Measurements from ENCODE around the gene KCNB1.
"Not testable (repeated sequence)": the region's sequence is repeated elsewhere in the genome, so short reads cannot be mapped to it uniquely, and the experiment has no call there.

KCNB1 gene

DNA sequence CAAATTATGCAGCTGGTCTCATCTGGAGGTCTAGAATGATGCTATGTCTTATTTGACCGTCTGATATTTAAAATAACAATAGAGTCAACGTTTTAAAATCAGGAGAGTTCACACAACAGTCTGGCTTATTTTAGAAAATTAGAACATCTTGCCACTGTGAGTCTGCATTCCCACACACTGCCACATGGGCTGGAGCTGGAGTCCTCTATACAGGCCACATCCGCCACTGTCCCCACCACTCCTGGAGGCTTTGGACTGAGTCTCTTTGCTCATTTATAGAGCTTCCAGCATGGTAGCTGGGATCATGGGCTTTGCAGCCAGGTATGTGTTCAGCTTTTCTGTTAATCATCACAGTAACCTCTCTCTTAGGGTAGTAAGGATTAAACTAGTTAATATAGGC is 135.8 kb downstream of the KCNB1 start:
- no peak for FAIRE-seq

GRCh38 chr20:49345524-49345923 is 136.9 kb downstream of the KCNB1 start:
- FAIRE-seq: no peak

- FAIRE-seq: no peak
Measured at GRCh38 chr20:49344975-49345374, 137.5 kb downstream of the KCNB1 start.

- no peak for FAIRE-seq
Measured at GRCh38 chr20:49344140-49344539, 138.3 kb downstream of the KCNB1 start.

GRCh38 chr20:49343246-49343645 is 139.2 kb downstream of the KCNB1 start:
- no peak for FAIRE-seq

GRCh38 chr20:49340161-49340966 is 142.1 kb downstream of the KCNB1 start:
- no peak for FAIRE-seq

GRCh38 chr20:49339123-49339522 is 143.3 kb downstream of the KCNB1 start:
- FAIRE-seq: no peak

DNA sequence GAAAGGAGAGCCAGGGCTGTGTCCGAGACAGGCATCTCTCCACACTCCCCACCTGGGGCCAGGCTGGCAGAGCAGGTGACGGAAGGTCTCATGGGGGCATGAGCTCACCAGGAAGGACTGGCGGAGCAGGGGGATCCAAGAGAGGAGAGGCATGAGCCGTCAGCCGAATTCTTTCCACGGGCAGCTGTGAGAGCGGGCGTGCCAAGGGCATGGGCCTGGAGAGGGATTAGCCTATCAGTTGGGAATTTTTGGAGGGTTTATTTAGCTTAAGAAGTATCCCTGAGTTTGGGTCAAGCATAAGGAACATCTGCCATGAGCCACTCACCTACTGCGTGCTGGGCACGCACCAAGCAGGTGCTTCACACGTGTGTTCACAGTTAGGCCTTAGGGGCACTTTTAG is 144.4 kb downstream of the KCNB1 start:
- FAIRE-seq: no peak

DNA sequence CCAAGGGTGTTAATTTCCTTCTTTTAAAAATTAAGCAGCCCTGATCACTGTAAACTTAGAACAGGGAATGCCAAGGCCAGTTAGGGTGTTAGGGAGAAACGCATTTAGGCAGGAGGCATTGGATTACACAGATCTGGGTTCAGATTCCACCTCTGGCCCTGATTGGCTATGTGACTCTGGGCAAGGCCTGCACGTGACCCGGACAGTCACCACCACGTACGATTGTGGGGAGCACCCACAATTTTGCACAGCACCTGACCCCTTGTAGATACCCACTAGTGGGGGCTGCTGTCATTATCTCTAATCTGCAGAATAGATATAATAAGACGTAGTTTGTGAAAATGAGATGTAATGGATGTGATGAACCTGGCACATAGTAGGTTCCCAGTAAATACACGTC is 145.1 kb downstream of the KCNB1 start:
- FAIRE-seq: no peak

GRCh38 chr20:49336786-49337185 is 145.7 kb downstream of the KCNB1 start:
- FAIRE-seq: no peak

DNA sequence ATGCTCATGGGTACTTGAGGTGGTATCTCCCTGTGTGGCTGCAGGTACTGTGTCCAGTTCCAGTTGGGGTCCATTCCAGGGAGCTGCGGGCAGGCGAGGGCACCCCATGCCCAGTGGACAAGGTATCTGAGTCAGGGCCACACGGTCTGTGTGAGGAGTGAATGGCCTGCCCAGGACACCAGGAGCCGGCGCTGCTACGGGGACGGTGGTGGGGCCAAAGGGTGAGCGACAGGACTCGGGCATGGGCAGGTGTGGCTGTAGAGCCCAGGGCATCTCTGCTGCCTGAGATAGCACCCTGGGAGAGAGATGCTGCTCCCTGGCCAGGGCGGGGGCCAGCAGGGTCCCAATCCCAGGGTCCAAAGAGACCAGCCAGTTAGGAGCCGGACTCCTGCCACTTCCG is 147.0 kb downstream of the KCNB1 start:
- FAIRE-seq: no peak

GRCh38 chr20:49330701-49331615 is 151.5 kb downstream of the KCNB1 start:
- FAIRE-seq: no peak

- FAIRE-seq: no peak
Measured at GRCh38 chr20:49328790-49329189, 153.7 kb downstream of the KCNB1 start.

DNA sequence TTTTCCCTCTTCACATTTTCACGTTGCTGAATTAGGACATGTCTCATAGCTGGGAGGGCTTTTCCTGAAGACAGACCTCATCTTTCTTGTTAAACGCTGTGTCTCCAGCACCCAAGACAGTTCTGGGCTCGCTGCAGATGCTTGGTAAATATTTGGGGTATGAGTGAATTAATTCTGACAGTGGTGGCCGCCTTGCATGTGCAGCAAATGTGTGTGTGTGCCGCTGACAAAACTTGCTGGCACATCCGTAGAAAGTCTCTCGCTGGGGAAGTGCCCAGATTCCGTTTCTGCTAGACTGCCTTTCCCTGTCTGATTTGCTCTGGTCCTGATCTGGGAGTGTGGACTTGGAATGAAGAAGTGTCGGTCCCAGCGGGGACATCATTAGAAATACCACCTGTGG is 156.4 kb downstream of the KCNB1 start:
- no peak for FAIRE-seq

GRCh38 chr20:49324306-49324705 is 158.2 kb downstream of the KCNB1 start:
- FAIRE-seq: no peak

GRCh38 chr20:49323622-49324238 is 158.7 kb downstream of the KCNB1 start:
- no peak for FAIRE-seq

DNA sequence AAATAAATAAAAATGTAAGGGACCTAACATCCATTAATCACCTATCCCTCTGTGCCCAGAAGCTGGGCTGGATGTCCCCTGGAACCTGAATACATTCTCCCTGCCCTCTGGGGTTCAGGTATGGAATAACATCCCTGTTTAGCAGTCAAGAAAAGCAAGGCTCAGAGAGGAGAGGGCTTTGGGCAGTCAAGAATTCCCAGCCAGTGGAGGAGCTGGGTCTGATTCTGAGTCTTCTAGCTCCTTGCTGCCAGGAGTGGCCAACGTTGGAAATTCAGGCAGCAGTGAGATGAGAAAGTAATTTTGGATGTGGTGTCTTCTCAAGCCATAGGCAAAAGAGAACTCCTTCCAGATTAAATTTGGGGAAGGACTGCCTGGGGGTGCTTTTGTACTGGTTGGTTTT is 162.0 kb downstream of the KCNB1 start:
- FAIRE-seq: no peak

DNA sequence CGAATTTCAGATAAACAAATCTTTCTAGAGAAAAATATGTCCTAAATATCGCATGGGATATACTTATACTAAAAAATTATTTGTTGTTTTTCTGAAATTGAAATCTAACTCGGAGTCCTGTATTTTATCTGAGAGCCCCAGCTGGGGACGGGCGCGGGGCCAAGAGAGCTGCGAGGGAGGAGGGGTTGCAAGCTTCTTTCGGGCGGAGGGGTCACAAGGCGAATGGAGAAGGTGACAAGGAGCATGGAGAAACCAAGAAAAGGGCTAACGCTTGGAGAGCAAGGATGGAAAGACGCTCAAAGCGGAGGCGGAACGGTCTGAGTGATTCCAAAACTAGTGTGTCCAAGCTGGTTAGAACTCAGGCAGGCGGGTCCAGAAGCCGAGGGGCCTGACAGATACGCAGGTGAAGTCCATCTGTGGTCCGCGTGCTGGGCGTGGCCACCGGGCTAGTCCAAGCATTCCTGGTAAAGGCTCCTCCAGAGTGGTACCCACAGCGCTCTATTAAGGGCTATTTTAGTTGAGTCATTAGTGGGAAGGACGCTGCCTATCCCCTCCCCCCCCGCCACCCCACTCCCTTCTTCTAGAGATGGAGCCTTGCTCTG is 163.2 kb downstream of the KCNB1 start:
- FAIRE-seq: no peak

DNA sequence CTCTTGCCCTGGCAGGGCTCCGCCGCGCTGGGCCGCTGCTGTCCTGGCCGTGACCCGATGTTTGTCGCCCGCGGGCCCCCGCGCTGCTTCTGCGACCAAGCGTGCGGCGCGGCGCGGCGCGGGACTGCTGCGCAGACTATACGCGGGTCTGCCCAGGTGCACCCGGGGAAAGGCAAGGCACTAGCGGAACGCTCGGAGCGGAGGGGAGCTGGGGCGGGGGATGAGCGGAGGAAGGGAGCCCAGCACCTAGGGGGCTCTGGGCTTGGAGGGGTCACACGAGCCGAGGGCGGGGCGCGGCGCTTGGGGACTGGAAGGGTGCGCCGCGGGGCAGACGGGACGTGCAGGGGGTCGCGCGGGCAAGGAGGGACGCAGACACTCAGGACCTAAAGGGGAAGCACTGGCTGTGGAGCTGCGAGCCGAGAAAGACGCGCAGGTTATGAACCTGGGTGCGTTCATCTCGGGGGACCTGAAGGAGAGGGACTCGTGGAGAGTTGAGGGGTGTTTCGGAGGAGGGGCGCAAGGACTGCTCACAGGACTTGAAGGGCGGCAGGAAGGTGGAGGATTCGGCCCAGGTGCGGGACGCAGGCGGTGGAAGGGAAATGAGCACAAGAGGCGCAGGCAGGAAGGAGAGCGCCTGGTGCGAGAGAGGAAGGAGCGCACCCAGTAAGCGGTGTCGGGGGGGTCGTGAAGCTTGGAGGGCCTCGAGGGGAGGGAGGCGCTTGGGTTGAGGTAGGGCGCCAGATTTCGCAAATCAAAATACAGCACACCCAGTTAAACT is 163.8 kb downstream of the KCNB1 start:
- no peak for FAIRE-seq

DNA sequence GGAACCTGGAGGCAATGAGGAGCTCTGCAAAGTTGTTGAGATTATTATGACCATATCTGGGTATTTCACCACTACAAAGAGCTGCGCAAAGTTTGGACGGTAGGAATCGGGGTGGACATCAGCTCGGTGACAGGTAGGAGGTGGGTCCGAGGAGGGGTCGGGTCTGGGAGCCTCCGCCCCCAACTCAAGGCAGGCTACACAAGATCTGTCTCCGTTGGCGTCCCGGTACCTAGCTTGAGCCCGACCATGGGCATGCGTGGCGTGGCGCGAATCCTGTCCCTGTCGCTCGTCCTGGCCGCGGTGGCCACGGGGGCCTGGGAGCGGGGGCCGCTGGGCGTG is 164.4 kb downstream of the KCNB1 start:
- FAIRE-seq: no peak

DNA sequence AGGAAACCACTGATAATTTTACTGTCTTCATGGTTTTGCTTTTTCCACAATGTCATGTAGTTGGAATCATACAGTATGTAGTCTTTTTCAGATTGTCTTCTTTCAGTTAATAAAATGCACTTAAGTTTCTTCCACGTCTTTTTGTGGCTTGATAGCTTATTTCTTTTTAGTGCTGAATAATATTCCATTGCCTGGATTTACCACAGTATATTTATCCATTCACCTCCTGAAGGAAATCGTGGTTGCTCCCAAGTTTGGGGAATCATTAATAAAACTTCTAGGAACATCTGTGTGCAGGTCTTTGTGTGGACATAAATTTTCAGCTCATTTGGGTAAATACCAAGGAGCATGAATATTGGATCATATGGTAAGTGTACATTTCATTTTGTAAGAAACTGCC is 165.8 kb downstream of the KCNB1 start:
- no peak for FAIRE-seq

- FAIRE-seq: no peak
Measured at GRCh38 chr20:49315580-49315979, 166.9 kb downstream of the KCNB1 start.

DNA sequence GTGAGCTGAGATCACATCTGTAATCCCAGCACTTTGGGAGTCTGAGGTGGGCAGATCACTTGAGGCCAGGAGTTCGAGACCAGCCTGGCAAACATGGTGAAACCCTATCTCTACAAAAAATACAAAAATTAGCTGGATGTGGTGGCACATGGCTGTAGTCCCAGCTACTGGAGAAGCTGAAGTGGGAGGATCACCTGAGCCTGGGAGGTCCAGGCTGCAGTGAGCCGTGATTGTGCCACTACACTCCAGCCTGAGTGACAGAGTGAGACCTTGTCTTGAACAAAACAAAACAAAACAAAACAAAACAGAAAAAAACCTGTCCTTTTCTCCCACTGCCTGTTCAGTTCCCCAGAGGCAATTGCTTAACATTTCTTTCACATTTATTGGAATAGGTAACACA is 168.4 kb downstream of the KCNB1 start:
- FAIRE-seq: not testable (repeated sequence)

All from A204.1 (cell line).